LHCN-M2 (cell line): ENCODE measurements around the gene GDA. TPM values are rescaled to one million over a fixed set of nuclear protein-coding genes. Genes with fewer than 3 reads are reported as not detected.
"Not testable (repeated sequence)": the region's sequence is repeated elsewhere in the genome, so short reads cannot be mapped to it uniquely, and the experiment has no call there.

Experiments used
- DNase-seq: peaks from one replicate; pipeline ENCODE4 v3.0.0-alpha.2; 2012; ENCODE audit warnings: low read depth
- total RNA-seq: library from RNA; depleted of rRNA; stranded (reverse); fragments of >200 nt; gene quantifications from 2 replicates; pipeline ENCODE4 v1.2.3, GENCODE V29; 2014; rRNA removed

The GDA gene
- total RNA-seq, 1 experiment from 2014 or later: not detected

GRCh38 chr9:72274916-72275315 is 125.7 kb downstream of the GDA start:
- no peak for DNase-seq

DNA sequence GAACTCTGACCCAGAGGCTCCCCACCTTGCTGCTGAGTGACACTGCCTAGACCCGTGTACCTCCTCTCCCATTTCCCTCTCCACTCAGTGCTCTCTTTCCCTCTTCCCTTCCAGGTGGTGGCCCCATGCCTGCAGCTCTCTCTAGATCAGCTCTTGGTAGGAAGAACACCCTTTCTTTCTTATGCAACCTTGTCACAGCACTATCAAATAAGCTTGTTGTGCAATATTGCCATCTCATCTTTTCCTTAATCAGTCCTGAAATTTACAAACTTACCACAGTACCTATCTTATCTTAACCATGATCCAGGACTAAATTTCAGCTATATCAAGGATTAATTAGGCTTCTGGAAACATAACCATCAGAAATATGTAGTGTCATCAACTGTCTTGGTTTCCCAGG is 127.2 kb downstream of the GDA start:
- DNase-seq: no peak

- no peak for DNase-seq
Measured at GRCh38 chr9:72278959-72279358, 129.7 kb downstream of the GDA start.

- peak; percentile 41 for DNase-seq
Measured at GRCh38 chr9:72280913-72281500, 131.8 kb downstream of the GDA start.

DNA sequence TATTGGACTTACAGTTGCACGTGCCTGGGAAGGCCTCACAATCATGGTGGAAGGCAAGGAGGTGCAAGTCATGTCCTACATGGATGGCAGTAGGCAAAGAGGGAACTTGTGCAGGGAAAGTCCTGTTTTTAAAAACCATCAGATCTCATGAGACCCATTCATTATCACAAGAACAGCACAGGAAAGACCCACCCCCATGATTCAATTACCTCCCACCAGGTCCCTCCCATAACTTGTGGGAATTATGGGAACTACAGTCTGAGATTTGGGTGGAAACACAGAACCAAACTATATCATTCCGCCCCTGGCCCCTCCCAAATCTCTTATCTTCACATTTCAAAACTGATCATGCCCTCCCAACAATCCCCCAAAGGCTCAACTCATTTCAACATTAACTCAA is 140.2 kb downstream of the GDA start:
- DNase-seq: no peak

- no peak for DNase-seq
Measured at GRCh38 chr9:72290311-72290710, 141.1 kb downstream of the GDA start.

GRCh38 chr9:72291576-72291975 is 142.3 kb downstream of the GDA start:
- not testable (repeated sequence) for DNase-seq

- DNase-seq: peak; percentile 47
Measured at GRCh38 chr9:72292256-72292682, 143.0 kb downstream of the GDA start.

GRCh38 chr9:72292874-72293607 is 143.8 kb downstream of the GDA start:
- DNase-seq: peak; percentile 10

- no peak for DNase-seq
Measured at GRCh38 chr9:72294936-72295335, 145.7 kb downstream of the GDA start.

DNA sequence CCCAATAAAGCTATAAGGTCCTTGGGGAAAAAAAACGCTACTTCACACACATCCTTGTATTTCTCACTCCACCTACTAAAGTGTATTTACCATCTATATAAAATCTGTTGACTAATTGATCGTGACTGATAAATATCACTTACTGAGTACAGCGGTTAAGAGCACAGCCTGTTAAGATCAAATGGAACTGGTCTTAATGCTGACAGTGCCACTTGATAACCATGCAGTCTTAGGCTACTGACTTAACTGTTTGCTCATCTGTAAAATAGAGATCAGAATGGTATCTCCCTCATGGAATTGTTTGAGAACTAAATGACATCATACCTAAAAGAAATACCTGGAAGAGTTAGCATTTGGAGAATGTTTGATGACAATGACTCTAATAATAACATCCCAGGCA is 148.3 kb downstream of the GDA start:
- DNase-seq: no peak

- no peak for DNase-seq
Measured at GRCh38 chr9:72299017-72299603, 149.9 kb downstream of the GDA start.

DNA sequence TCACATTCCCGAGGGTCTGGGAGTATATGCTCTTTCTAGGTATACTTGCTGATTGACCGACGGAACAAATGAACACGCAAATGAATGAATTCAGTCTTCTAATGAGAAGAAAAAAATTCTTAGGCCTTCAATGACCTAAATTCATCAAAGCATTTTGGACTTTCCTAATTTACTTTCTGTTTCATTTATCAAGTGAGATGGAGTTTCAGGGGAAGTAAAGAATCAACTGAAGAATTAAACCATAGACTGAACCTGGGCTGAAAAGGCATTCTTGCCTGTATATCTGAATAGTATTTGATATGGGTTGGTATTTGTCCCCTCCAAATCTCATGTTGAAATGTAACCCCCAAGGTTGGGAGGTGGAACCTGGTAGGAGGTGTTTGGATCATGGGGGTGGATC is 151.6 kb downstream of the GDA start:
- no peak for DNase-seq

Other genes with a start within 250 kb of the GDA start
- gene ABHD17B, start 238.2 kb upstream of the GDA start, total RNA-seq: 16.9 and 20.3 TPM in 2 replicates
- 18.7 and 19.0 TPM in 2 replicates for gene C9orf85, start 237.8 kb upstream of the GDA start, total RNA-seq
- gene C9orf57, start 88.8 kb upstream of the GDA start, total RNA-seq: not detected in 2 replicates
- gene ZFAND5, start 215.8 kb downstream of the GDA start, total RNA-seq: 59.8 and 67.0 TPM in 2 replicates